OCI-LY1 (cell line): ENCODE measurements around the gene LGR5.

ENCODE experiments used
- EZH2 ChIP-seq: fragments of 200-600 bp; sonication (generic), shearing (Covaris generic); IDR thresholded peaks from 2 replicates; pipeline ENCODE4 v1.8.0; 2017; ENCODE audit warnings: borderline replicate concordance, mixed run types, mild to moderate bottlenecking, antibody characterized with exemption, low read length, moderate library complexity, mixed read lengths
- TF ChIP-seq, protein P1 (sequence below): fragments of 200-600 bp; sonication (generic), shearing (Covaris generic); IDR thresholded peaks from 2 replicates; pipeline ENCODE4 v1.5.1; 2017; ENCODE audit warnings: mild to moderate bottlenecking, antibody characterized with exemption, low read length, moderate library complexity, mixed read lengths

- TF ChIP-seq, protein P1, sequence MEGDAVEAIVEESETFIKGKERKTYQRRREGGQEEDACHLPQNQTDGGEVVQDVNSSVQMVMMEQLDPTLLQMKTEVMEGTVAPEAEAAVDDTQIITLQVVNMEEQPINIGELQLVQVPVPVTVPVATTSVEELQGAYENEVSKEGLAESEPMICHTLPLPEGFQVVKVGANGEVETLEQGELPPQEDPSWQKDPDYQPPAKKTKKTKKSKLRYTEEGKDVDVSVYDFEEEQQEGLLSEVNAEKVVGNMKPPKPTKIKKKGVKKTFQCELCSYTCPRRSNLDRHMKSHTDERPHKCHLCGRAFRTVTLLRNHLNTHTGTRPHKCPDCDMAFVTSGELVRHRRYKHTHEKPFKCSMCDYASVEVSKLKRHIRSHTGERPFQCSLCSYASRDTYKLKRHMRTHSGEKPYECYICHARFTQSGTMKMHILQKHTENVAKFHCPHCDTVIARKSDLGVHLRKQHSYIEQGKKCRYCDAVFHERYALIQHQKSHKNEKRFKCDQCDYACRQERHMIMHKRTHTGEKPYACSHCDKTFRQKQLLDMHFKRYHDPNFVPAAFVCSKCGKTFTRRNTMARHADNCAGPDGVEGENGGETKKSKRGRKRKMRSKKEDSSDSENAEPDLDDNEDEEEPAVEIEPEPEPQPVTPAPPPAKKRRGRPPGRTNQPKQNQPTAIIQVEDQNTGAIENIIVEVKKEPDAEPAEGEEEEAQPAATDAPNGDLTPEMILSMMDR = no peak
- TF ChIP-seq EZH2 = no peak
Observed at GRCh38 chr12:71411635-71412034, 28.0 kb upstream of the LGR5 start.
